Activated CD8-positive, alpha-beta memory T cell treated with anti-CD3 and anti-CD28 coated beads, Interleukin-2, amount 10 ng/mL, durations not matched to agents 7 days and 5 days (primary cell): ENCODE data around the gene RAB40B. TPM values are rescaled to one million over a fixed set of nuclear protein-coding genes. Genes with fewer than 3 reads are reported as not detected.

Source experiments
- ATAC-seq: fragments of 150-1000 bp; cut with Tn5 transposase; one replicate; pipeline ENCODE4 v1.10.0; 2021; ENCODE audit warnings: moderate library complexity
- CTCF ChIA-PET: fragments of 350-600 bp; sonication (Branson Sonifier 250); formaldehyde crosslinking; loops from one replicate; lab custom pipeline; 2021; ENCODE audit warnings: antibody characterized with exemption; lab: Charles Lee
- DNase-seq: peaks from one replicate; pipeline ENCODE4 v3.0.0-alpha.2; 2020
- H3K27ac Mint-ChIP-seq: one replicate; pipeline ENCODE4 v1.8.0; 2021; ENCODE audit warnings: mild to moderate bottlenecking, mixed read lengths
- H3K27me3 Mint-ChIP-seq: one replicate; pipeline ENCODE4 v1.8.0; 2021; ENCODE audit warnings: mixed read lengths
- H3K36me3 Mint-ChIP-seq: one replicate; pipeline ENCODE4 v1.8.0; 2021; ENCODE audit warnings: mild to moderate bottlenecking, mixed read lengths
- H3K4me1 Mint-ChIP-seq: one replicate; pipeline ENCODE4 v1.8.0; 2021; ENCODE audit warnings: mixed read lengths
- H3K4me3 Mint-ChIP-seq: one replicate; pipeline ENCODE4 v1.8.0; 2021; ENCODE audit warnings: mild to moderate bottlenecking, moderate library complexity, mixed read lengths
- H3K9me3 Mint-ChIP-seq: one replicate; pipeline ENCODE4 v1.8.0; 2022; ENCODE audit warnings: low read depth, mixed read lengths
- total RNA-seq, 2 experiments: library from RNA; stranded (reverse); gene quantifications; one replicate each; pipeline ENCODE4 v1.2.3, GENCODE V29; 2021

The RAB40B gene
- total RNA-seq, 2 experiments from 2014 or later, result 0.47 to 1.4 TPM

DNA sequence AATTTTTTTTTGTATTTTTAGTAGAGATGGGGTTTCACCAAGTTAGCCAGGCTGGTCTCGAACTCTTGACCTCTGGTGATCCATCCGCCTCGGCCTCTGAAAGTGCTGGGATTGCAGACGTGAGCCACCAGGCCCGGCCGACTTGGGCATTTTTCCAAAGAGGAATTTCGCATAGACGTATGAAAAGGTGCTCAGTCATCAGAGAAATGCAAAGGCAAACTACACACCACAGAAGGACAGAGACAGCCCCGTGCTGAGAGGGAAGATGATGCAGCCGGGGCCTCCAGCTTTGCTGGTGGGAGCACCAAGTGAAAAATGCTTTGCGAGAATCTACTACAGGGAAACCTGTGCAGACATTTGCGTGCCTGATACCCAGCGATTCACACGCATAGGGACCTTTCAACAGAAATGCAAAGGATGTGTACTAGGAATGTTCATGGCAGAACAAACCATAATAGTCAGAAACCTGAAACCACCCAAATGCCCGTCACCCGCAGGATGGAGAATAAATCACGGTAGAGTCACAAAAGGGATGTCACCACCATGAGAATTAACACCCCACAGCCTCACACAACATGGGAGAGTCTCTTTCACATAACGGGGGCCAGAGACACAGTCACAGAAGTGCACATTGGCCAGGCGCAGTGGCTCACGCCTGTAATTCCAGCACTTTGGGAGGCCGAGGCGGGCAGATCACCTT is 5.2 kb downstream of the RAB40B start:
- Mint-ChIP-seq H3K4me3 (no peak overlapping the region), H3K9me3 (peaks cover 15% of the 10 kb centered on the region), H3K4me1 (peaks cover 3% of the 10 kb centered on the region), H3K36me3 (peaks cover 10% of the 10 kb centered on the region), H3K27me3 (peaks cover 8% of the 10 kb centered on the region), H3K27ac (no peak overlapping the region)
- no peak for DNase-seq
- no peak for ATAC-seq
- CTCF ChIA-PET, result no interaction called here

- Mint-ChIP-seq H3K27ac (no peak overlapping the region), H3K36me3 (peaks cover 10% of the 10 kb centered on the region), H3K27me3 (peaks cover 7% of the 10 kb centered on the region), H3K9me3 (peaks cover 15% of the 10 kb centered on the region), H3K4me1 (peaks cover 2% of the 10 kb centered on the region), H3K4me3 (no peak overlapping the region)
- no peak for DNase-seq
- CTCF ChIA-PET, result no interaction called here
- no peak for ATAC-seq
These were observed 6.2 kb downstream of the RAB40B start for GRCh38 chr17:82692268-82692667.

DNA sequence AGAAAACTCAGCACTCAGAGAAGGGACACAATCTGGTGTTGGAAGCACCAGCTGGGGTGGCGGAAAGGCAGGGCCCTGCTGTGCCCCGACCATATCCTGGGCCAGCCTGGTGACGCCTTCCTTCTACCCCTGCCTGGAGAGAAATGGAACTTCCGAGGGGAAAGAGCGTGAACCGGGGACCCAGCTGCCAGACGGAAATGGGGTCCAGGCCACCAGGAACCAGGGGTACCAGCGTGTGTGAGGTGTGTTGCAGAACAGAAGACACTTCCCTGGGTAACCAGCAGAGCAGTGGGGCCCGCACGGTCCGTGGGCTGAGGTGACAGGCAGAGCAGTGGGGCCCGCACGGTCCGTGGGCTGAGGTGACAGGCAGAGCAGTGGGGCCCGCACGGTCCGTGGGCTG is 6.8 kb downstream of the RAB40B start:
- no peak overlapping the region for H3K27ac Mint-ChIP-seq
- no peak for ATAC-seq
- H3K4me1 Mint-ChIP-seq, result no peaks in the 10 kb centered on the region
- CTCF ChIA-PET, result no interaction called here
- peaks cover 1% of the 10 kb centered on the region for H3K27me3 Mint-ChIP-seq
- no peak for DNase-seq
- peaks cover 15% of the 10 kb centered on the region for H3K9me3 Mint-ChIP-seq
- no peak overlapping the region for H3K4me3 Mint-ChIP-seq
- H3K36me3 Mint-ChIP-seq, result peaks cover 10% of the 10 kb centered on the region

DNA sequence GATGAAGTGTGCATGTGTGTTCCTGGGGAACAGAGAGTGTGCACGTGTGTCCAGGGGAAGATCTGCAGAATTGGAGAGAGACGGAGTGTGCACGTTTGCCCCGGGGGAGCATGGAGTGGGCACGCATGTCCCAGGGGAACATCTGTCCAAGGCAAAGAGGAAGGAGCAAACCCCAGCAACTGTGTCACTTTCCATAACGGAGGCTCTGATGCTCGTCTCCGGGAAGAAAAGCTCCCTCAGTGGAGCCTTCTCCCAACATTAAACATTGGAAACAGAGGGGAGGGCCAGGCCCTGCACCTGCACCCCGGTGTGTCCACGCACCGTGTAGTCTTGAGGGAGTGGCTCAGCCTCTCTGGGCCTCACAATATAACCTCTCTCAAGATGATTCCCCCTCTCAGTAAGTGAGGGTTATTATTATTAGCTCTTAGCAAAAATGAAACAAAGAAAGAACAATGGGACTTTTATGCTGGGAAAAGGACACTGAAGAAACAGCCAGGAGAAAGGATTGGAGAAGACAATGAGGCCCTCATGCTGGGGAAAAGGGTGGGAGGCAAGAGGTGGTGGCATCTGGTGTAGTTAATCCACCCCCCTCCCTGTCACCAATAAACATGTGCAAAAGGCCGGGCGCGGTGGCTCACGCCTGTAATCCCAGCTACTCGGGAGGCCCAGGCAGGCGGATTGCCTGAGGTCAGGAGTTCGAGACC is 7.6 kb downstream of the RAB40B start:
- ATAC-seq (no peak), DNase-seq (no peak)
- Mint-ChIP-seq H3K4me1 (no peaks in the 10 kb centered on the region), H3K4me3 (no peak overlapping the region), H3K27me3 (no peaks in the 10 kb centered on the region), H3K36me3 (peaks cover 8% of the 10 kb centered on the region), H3K27ac (no peak overlapping the region), H3K9me3 (peaks cover 13% of the 10 kb centered on the region)
- CTCF ChIA-PET, result no interaction called here

DNA sequence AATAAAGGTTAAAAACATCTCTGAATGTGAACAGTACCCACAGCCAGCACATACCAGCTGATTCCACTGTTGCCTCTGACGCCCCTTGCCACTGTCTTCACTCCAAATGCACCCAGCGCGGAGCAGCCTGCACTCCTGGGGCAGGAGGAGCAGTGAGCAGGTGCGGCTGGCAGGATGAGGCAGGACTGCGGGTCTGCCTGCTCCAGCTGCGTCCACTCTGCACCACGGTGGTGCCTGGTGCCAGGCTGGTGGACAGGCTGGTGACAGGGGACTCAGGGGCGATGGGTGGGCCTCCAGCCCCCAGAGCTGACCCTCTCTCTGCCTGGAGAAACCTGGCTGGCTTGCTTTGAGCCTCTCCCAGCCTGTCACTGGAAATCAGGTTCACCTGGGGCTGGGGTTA is 9.4 kb downstream of the RAB40B start:
- ATAC-seq (no peak), DNase-seq (no peak)
- no peaks in the 10 kb centered on the region for H3K27me3 Mint-ChIP-seq
- CTCF ChIA-PET, result interaction anchor here (0.8 kb wide), 1 partner anchor 86 kb away, joined by 3 read pairs; no protein-coding TSS in a partner anchor
- H3K9me3 Mint-ChIP-seq, result peaks cover 2% of the 10 kb centered on the region
- no peak overlapping the region for H3K27ac Mint-ChIP-seq
- no peak overlapping the region for H3K4me3 Mint-ChIP-seq
- H3K36me3 Mint-ChIP-seq, result peaks cover 2% of the 10 kb centered on the region
- no peaks in the 10 kb centered on the region for H3K4me1 Mint-ChIP-seq

DNA sequence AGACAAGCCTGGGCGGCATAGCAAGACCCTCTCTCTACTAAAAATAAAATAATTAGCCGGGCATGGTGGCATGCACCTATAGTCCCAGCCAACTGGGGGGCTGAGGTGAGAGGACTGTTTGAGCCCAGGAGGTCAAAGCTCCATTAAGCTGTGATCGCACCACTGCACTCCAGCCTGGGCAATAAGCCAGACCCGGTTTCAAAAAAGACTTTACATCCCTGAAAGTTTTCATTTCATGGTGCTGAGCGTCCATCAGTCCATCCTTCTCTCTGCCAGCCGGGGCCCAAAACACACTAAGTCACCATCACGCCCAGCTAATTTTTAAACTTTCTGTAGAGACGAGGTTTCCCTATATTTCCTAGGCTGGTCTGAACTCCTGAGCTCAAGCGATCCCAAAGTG is 10.6 kb downstream of the RAB40B start:
- no peaks in the 10 kb centered on the region for H3K9me3 Mint-ChIP-seq
- H3K27ac Mint-ChIP-seq, result no peak overlapping the region
- H3K4me1 Mint-ChIP-seq, result no peaks in the 10 kb centered on the region
- no peak for DNase-seq
- H3K27me3 Mint-ChIP-seq, result no peaks in the 10 kb centered on the region
- no peak for ATAC-seq
- no peaks in the 10 kb centered on the region for H3K36me3 Mint-ChIP-seq
- H3K4me3 Mint-ChIP-seq, result no peak overlapping the region
- CTCF ChIA-PET, result no interaction called here

- CTCF ChIA-PET, result no interaction called here
- DNase-seq (no peak), ATAC-seq (no peak)
- no peaks in the 10 kb centered on the region for H3K27me3 Mint-ChIP-seq
- no peaks in the 10 kb centered on the region for H3K9me3 Mint-ChIP-seq
- no peak overlapping the region for H3K27ac Mint-ChIP-seq
- no peaks in the 10 kb centered on the region for H3K4me1 Mint-ChIP-seq
- no peak overlapping the region for H3K4me3 Mint-ChIP-seq
- H3K36me3 Mint-ChIP-seq, result no peaks in the 10 kb centered on the region
These were observed 11.1 kb downstream of the RAB40B start for GRCh38 chr17:82687375-82687861.

- Mint-ChIP-seq H3K4me3 (no peak overlapping the region), H3K27me3 (no peaks in the 10 kb centered on the region), H3K36me3 (peaks cover 4% of the 10 kb centered on the region), H3K9me3 (peaks cover 4% of the 10 kb centered on the region), H3K27ac (no peak overlapping the region), H3K4me1 (no peaks in the 10 kb centered on the region)
- CTCF ChIA-PET, result interaction anchor here (1.0 kb wide), 1 partner anchor 19 kb away, joined by 3 read pairs; no protein-coding TSS in a partner anchor
- ATAC-seq (no peak), DNase-seq (no peak)
These were observed 11.9 kb downstream of the RAB40B start for GRCh38 chr17:82686366-82687324.

DNA sequence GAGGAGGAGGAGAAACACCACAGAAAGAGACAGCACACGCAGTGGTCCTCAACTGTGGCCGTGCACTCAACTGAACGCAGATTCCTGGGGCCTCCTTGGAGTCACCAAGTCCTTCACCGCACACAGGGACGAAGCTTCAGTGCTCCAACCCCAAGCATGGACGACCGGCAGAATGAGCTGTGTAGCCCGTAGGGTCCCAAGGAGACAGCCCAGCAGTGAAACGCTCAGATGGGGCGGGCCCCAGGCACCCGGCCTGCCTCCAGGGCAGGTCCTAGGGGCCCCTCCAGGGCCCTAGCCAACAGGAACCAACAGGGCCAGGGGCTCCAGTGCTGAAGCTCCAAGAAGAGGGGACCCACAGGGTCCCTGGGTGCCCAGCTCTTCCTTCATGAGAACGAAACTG is 13.2 kb downstream of the RAB40B start:
- DNase-seq, result no peak
- H3K27ac Mint-ChIP-seq, result no peak overlapping the region
- peaks cover 4% of the 10 kb centered on the region for H3K36me3 Mint-ChIP-seq
- H3K4me3 Mint-ChIP-seq, result no peak overlapping the region
- no peaks in the 10 kb centered on the region for H3K4me1 Mint-ChIP-seq
- H3K9me3 Mint-ChIP-seq, result peaks cover 6% of the 10 kb centered on the region
- no peak for ATAC-seq
- H3K27me3 Mint-ChIP-seq, result no peaks in the 10 kb centered on the region
- CTCF ChIA-PET, result no interaction called here

GRCh38 chr17:82684228-82684841 is 14.2 kb downstream of the RAB40B start:
- CTCF ChIA-PET, result no interaction called here
- H3K4me1 Mint-ChIP-seq, result no peaks in the 10 kb centered on the region
- no peak overlapping the region for H3K27ac Mint-ChIP-seq
- H3K4me3 Mint-ChIP-seq, result no peak overlapping the region
- H3K36me3 Mint-ChIP-seq, result peaks cover 4% of the 10 kb centered on the region
- ATAC-seq (no peak), DNase-seq (no peak)
- H3K27me3 Mint-ChIP-seq, result no peaks in the 10 kb centered on the region
- H3K9me3 Mint-ChIP-seq, result peaks cover 6% of the 10 kb centered on the region

DNA sequence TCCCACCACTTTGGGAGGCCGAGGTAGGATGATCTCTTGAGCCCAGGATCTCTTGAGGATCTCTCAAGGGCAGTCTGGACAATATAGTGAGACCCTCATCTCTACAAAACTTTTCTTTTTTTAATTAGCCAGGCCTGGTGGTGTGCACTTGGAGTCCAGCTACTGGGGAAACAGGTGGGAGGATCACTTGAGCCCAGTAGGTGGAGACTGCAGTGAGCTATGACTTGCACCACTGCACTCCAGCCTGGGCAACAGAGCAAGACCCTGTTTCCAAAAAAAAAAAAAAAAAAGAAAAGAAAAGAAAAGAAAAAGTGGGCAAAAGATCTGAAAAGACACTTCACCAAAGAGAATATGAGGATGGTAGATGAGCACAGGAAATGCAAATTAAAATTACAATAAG is 15.0 kb downstream of the RAB40B start:
- Mint-ChIP-seq H3K27ac (no peak overlapping the region), H3K36me3 (peaks cover 4% of the 10 kb centered on the region), H3K4me3 (no peak overlapping the region)

GRCh38 chr17:82681547-82681946 is 17.0 kb downstream of the RAB40B start:
- peaks cover 6% of the 10 kb centered on the region for H3K9me3 Mint-ChIP-seq
- DNase-seq (no peak), ATAC-seq (no peak)
- no peak overlapping the region for H3K4me3 Mint-ChIP-seq
- CTCF ChIA-PET, result no interaction called here
- H3K27ac Mint-ChIP-seq, result no peak overlapping the region
- peaks cover 4% of the 10 kb centered on the region for H3K36me3 Mint-ChIP-seq
- H3K4me1 Mint-ChIP-seq, result no peaks in the 10 kb centered on the region
- no peaks in the 10 kb centered on the region for H3K27me3 Mint-ChIP-seq

More for the DNA sequence above, 15.0 kb downstream of the RAB40B start:
- ATAC-seq (no peak), DNase-seq (no peak)
- Mint-ChIP-seq H3K9me3 (peaks cover 6% of the 10 kb centered on the region), H3K4me1 (no peaks in the 10 kb centered on the region), H3K27me3 (no peaks in the 10 kb centered on the region)
- CTCF ChIA-PET, result no interaction called here
